DND-41 (cell line): ENCODE results near the gene ATP6V0B.

ENCODE experiments used
- CTCF ChIP-seq: IDR thresholded peaks from 2 replicates; pipeline ENCODE4 v1.5.1; 2012; ENCODE audit warnings: borderline replicate concordance, low read length, moderate library complexity, mild to moderate bottlenecking; ENCODE audit not compliant: poor library complexity, severe bottlenecking; ENCODE audit errors: extremely low read depth
- EZH2 ChIP-seq: IDR thresholded peaks from 3 replicates; pipeline ENCODE4 v1.6.1; 2012; ENCODE audit warnings: borderline replicate concordance, low read depth, mild to moderate bottlenecking, moderate library complexity, low read length, inconsistent platforms; ENCODE audit not compliant: severe bottlenecking

- TF ChIP-seq CTCF, result no peak
- no peak for TF ChIP-seq EZH2
Observed at GRCh38 chr1:44024031-44024902, 49.5 kb downstream of the ATP6V0B start.
